AG20443 (cell line): ENCODE measurements around the gene CDH4.
"Not testable (repeated sequence)": the region's sequence is repeated elsewhere in the genome, so short reads cannot be mapped to it uniquely, and the experiment has no call there.

Experiments
- DNase-seq: peaks from one replicate; pipeline ENCODE4 v3.0.0; 2012; ENCODE audit warnings: low spot score, mixed read lengths

The CDH4 gene

DNA sequence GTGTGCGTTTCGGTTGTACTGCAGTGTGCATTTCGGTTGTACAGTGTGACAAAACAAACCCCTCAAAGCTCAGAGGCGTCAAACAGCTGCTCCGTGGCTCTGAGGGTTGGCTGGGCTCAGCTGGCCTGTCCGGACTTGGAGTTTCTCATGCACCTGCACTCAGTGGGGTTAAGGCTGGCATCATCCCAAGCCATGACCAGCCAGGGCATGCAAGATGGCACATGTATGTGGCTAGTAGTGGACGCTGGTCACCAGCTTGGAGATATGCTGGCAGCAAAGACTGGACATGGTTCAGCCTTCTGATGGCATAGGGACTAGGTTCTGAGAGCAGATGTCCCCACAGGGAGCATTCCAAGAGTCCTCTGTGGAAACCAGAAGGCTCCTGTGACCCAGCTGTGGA, 187.2 kb downstream of the CDH4 start:
- no peak for DNase-seq

DNA sequence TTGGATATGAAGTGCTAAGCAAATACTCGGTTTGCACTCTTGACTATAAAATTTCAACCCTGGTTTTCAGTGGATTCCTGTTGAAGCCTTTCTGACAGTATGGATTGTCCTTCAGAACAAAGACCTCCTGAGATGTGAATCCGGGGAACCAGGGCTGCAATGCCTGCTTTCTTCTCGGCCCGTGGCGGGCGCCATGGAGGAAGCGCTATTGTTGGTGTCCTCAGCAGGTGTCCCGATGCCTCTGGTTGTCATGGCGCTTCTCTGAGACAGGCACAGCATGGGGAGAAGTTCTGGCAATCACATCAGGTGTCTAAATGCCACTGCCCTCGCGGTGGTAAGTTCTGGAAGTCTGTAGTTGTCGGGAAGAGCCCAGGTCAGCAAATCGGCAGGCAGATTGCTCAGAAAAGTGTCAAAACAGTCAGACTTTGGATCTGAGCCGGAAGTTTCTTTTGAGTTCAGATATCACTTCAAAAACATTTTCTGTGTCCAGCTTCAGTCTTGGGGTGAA, 188.5 kb downstream of the CDH4 start:
- DNase-seq, result no peak

DNA sequence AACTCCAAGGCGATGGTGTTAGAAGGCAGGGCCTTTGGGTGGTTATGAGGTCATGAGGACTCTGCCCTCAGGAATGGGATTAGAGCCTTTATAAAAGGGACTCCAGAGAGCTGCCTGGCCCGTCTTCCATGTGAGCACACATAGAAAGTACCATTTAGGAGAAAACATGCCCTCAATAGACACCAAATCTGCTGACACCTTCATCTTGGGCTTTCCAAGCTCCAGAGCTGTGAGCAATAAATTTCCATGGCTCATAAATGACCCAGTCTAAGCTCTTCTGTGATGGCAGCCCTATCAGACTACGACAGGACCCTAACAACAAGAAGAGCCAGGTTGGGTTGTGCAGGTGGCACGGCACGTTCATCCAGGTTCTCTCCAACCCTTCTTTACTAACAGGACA, 189.5 kb downstream of the CDH4 start:
- no peak for DNase-seq

DNA sequence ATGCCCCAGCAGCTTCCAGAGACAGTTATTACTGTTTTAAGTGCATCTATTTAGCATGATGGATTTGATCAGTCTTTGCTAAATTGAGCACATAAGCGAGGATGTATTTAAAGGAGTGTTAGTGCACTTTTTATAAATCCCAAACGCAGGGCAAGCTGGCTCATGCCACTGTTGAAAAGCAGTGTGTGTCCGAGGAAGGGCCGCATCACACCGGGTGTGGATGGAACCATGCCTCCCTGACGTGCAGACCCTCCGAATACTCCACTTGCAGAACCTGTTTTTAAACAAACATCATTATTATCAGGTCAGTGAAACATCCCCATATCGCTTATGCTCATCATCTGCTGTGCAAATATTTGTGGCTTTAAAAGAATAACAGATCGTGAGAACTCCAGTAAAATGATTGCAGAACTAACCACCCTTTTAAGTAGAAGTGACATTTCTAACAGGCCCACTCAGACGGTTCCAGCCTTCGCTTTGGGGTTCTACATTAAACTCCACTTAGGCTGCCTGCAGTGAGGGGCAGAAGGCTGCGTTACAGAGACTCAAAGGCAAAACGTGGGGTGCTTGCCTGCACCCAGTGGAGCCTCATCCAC, 190.1 kb downstream of the CDH4 start:
- no peak for DNase-seq

DNA sequence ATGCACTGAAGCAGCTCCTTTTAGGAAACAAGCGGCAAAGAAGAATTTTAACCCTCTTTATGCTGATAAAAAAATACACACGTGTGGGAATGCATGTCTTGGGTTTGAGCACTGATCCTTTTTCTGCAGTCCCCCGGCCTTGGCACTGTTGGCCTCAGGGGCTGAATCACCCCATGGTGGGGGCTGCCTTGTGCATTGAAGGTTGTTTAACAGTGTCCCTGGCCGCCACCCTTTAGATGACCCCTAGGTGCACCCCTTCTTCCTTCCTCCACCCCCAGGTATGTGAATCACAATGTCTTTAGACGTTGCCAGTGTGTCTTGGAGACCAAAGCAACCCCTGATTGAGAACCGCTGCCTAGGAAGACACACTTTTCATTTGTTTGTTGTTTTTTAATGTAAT, 190.7 kb downstream of the CDH4 start:
- no peak for DNase-seq

DNA sequence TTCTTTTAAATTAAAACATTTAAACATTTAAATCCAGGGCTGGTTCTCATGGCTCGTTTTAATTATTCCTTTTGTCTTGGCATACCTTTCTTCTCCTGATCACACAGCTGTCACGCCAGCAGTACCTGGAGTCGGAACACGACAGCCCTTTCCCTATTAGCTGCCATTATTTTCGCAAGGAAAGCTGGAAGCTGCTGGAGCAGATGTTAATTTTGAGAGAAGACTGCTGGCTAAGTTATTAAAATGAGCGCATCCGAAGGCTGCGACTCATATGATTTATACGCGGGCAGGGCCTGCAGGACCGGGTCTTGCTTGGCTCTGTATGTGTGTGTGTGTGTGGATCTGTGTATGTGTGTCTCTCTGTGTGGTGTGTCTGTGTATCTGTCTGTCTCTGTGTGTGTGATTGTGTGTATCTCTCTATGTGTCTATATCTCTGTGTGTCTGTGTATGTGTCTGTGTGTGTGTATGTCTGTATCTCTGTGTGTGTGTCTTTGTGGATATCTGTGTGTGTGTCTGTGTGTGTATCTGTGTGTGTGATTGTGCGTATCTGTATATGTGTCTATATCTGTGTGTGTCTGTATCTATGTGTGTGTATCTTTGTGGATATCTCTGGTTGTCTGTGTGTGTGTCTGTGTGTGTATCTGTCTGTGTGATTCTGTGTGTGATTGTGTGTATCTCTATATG, 191.5 kb downstream of the CDH4 start:
- no peak for DNase-seq

DNA sequence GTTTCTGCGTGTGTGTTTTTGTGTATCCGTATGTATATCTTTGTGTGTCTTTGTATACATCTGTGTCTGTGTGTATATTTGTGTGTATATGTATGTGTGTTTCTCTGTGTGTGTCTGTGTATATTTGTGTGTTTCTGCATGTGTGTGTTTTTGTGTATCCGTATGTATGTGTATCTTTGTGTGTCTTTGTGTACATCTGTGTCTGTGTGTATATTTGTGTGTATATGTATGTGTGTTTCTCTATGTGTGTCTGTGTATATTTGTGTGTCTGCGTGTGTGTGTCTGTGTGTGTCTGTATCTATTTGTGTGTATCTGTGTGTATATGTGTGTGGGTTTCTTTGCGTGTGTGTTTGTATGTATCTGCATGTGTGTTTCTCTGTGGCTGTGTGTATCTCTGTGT, 192.6 kb downstream of the CDH4 start:
- DNase-seq, result no peak

DNA sequence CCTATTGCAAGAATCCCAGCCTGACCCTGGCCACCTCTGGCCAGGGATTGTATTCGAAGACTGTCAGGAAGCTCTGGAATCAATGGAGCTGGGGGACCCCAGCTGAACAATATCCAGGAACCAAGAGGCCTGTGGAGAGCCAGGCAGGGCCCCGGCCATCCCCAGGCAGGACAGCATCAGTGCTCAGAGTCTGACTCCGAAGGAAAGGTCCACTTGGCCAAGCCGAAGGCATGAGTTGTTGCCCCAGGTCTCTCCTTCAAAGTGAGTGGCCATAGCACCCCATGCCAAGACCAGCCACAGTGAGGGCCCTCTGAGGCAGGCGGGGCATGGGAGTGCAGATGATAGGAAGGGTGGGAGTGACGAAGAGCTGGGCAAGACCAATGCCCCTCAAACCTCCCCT, 193.1 kb downstream of the CDH4 start:
- no peak for DNase-seq

DNA sequence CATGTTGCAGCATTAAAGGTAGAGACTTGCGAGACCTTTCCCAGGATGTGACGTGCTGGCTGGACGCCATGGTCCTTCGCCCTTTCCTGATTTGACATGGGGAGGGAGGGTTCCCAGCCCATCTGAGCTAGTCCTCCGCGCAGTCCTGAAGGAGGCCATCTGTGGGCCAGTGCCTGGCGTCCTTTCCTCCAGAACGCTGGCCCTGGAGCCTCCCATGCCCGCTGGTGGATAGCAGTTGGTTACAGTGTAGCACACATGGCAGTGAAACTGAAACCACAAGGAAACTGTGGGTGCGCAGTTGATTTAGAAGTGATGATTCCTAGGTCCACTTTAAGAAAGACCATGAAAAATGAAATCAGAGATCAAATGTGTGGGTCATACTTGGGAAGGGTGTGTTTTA, 193.7 kb downstream of the CDH4 start:
- no peak for DNase-seq

DNA sequence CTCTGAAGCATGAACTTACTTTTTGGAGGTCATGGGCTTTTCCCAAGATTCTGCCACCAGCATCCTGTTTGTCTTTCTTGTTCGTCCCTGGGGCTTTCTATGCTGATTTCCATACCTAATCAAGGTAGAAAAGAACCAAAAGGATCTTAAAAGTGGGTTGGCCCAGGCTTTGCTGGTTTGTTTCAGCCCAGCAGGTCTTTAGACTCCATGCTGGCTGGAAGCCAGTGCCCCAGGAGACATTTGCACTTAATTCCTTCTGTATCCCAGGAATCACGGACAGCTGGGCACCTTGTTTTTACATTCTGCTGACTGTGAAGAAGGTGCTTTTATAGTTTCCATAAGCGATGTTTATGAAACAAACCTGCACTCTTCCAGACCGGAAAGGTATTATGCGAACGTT, 195.9 kb downstream of the CDH4 start:
- DNase-seq, result no peak

DNA sequence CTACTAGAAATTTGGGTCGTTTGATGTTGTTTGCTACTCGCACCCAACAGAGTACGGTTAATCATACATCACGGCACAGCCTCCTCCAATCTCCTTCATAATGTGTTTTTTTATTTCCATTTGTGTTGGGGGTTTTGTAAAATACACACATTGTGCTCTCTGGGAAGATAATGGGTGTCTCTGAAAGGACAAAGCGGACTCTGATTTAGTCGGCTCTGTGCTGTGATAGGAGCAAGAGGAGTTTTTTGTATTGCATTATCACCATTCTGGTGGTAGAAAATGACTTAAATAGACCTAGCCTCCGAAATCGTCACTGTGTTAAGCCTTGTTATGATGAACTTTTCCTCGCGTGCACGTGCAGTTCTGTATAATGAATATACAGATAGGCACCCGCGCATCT, 196.3 kb downstream of the CDH4 start:
- DNase-seq, result no peak

DNA sequence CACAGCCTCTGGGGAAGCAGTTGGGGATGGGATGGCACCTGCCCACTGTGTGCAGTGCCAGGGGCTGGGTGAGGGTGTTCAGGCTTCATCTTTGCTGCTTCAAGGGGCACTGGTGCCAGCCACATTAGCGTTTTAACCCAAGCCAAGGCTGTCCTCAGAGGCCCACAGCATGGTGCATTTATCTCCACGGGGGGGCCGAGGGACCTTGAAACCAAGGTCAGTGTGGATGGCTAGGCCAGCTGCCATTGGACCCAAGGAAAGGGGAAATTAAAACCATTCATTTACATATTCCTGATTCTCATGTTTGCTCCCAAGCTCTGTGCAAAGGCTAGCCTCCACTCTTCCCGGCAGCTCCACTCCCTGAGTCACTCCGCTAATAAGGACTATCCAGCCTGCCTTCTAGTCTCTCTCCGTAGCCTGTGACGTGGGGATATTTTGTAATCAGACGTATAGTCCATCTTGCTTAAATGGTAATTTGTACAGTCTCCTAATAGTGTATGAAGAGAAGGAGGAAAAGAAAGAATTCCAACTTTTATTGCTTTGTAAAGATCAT, 197.1 kb downstream of the CDH4 start:
- no peak for DNase-seq

DNA sequence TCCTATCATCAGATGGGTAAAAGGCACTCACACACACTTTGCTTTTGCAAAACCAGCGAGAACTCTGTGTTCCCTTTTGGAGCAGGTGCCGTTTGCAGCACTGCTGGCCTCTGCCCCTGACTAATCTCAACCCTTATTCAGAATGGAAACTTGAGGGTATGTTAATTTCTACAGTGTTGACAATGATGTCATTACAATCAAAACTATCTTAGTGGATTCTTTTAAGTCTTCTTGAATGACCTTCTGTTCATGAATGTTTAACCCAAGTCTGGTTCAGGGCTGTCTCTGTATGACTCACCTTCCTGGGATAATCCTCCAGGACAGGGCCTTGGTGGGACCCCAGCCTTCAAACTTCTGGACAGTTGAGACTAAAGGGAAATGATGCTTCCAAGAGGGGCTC, 197.9 kb downstream of the CDH4 start:
- DNase-seq, result no peak

DNA sequence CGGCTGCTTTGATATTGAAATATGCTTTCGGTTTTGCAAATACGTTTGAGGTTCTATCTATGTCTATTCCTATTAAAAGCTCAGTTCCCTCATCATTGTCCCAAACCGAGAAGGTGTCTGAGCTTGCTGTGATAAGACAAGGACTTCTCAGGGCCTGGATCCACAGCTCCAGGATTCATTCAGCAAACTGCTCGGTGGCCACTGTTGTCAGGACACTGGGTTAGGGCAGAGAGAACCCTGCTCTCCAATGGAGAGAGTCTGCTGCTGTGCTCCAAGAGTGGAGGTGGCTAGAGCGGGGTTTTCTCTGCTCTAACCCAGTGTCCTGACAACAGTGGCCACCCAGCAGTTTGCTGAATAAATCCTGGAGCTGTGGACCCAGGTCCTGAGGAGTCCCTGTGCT, 198.5 kb downstream of the CDH4 start:
- no peak for DNase-seq

DNA sequence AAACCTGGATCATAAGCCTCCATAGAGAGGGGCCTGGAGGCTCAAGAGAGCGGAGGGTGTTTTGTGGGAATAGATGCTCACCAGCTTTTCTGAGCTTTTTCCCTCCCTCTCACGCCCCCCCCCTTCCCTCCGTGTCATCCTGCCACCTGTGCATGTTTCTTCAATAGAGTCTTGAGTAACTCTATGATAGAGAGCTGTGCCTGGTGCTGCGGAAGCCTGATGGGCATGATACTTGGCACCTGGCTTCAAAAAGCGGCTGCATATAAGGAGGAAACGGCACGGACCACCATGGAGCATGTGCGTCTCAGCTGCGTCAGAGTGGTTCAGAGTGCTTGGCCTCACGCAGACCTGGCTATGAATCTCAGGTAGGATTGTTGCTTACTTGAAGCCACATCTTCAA, 198.9 kb downstream of the CDH4 start:
- DNase-seq, result no peak

DNA sequence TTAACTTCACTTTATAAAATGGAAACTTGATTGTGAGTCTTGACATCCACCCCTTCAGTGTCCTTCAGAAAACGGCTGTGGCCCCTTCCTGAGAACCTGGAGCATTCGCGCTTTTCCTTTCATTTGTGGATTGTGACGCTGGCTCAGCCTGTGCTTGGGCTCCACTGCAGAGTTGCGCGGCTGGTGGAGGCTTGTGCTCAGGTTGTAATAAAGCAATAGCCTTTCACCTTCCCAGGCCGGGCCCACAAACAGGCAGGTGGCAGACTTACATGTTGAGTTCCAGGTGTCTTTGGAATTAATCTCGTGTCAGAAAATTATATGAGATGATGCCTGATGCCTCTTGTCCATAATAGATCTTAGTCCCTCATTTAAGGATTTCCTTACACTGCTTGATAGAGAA, 199.9 kb downstream of the CDH4 start:
- DNase-seq, result no peak

DNA sequence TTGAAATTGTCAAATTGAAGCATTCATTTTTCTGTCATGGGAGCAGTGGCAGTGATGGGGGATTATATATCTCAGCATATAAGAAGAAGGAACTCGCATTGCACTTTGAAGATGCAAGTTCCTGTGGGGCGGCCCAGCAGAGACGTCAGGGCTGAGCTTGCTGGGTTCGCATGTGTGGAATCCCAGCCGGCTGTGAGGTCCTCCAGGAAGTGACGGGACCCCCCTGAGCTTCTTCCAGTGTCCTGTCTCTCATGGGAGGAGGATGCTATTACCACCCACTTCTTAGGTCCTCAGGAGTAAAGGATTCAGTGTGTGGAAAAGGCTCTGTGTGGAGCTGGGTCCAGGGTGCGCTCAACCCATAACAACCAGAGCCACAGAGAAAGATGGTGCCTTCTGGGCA, 201.2 kb downstream of the CDH4 start:
- no peak for DNase-seq

DNA sequence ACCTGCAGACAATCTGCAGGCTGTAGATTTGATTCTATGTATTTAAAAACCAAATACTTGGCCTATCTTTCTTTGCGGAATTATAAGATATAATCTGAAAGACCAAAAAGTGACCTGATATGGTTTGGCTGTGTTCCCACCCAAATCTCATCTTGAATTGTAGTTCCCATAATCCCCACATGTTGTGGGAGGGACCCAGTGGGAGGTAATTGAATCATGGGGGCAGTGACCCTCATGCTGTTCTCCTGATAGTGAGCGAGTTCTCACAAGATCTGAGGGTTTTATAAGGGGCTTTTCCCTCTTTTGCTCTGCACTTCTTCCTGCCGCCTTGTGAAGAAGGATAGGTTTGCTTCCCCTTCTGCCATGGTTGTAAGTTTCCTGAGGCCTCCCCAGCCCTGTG, 201.6 kb downstream of the CDH4 start:
- DNase-seq, result not testable (repeated sequence)

DNA sequence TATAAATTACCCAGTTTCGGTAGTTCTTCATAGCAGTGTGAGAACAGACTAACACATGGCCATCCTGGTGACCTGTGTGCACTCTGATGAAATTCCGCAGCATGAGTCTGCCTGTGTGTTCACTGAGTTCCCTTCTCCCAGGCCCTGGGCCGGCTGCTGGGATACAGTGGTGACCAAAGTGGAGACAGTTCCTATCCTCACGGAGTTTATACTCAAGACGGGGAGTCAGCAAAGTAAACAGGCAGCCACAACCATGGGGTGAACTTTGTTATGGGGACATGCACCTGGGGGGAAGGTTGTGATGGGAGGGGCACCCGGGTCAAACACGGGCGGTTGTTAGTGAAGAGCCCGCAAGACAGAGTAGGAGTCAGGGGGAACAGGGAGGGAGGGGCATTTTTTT, 202.0 kb downstream of the CDH4 start:
- no peak for DNase-seq

DNA sequence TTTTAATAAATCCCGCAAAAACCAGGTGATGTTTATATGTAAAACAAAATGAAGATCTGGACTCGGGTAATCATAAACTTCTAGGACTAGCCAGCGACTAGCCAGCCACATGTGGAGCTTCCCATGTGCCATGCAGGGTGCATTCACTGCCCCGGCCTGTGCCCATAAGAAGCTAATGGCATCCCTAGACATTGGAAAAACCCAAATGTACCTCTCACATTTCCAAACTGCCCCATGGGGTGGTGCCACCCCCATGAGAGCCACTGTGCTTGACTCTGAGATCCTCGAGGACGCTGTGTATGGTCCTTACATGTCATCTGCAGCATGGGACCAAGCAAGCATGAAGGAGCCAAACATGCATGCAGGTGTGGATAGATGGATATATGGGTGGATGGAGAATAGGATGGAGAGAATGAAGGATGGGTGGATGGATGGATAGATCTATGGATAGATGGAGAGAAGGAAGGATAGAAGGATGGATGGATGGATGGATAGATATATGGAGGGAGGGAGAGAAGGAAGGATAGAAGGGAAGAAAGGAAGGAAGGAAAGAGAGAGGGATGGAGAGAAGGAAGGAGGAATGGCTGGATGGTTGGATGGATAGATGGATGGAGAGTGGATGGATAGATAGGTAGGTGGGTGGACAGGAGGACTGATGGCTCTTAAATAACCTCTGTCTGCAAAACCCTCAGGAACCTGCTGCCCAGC, 203.6 kb downstream of the CDH4 start:
- DNase-seq, result no peak

DNA sequence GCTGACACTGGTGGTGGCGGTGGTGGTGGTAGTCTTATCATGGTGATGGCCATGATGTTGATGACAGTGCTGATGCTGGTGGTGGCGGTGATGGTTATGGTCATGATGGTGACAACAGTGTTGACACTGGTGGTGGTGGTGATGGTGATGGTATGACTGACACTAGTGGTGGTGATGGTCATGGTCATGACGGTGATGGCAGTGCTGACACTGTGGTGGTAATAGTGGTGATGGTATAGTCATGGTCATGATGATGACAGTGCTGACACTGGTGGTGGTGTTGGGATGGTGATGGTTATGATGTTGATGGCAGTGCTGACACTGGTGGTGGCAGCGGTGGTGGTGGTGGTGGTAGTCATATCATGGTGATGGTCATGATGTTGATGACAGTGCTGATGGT, 205.7 kb downstream of the CDH4 start:
- no peak for DNase-seq

DNA sequence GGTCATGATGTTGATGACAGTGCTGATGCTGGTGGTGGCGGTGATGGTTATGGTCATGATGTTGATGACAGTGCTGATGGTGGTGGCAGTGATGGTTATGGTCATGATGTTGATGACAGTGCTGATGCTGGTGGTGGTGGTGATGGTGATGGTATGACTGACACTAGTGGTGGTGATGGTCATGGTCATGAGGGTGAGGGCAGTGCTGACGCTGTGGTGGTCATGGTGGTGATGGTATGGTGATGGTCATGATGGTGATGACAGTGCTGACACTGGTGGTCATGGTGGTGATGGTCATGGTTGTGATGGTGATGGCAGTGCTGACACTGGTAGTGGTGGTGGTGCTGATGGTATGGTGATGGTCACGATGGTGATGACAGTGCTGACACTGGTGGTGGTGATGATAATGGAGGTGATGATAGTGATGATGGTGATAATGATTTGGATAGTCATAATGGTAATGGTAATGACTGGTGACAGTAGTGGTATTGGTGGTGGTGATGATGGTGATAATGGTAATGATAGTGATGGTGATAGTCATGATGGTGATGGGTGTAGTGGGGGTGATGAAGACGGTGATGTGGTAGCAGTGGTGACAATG, 206.2 kb downstream of the CDH4 start:
- DNase-seq, result no peak

DNA sequence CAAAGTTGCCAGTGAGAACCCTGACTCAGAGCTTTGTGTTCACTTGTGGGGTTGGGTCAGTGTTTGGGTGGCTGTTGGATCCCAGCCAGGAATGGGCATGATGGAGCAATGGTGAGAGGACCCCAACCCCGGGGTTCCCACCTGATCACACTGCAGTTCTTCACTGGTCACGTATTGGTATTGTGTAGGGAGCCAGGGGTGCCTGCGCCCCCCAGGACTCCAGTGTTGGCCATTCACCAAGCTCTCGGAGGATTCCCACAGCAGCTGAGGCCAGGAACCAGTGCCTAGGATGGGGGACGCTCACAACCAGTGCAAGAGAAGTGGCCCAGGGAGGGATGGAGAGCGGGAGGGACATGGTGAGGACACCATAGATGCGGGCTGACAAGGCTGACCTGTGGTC, 207.2 kb downstream of the CDH4 start:
- DNase-seq, result no peak
